ENCODE data around the gene CD83.

The CD83 gene

DNA sequence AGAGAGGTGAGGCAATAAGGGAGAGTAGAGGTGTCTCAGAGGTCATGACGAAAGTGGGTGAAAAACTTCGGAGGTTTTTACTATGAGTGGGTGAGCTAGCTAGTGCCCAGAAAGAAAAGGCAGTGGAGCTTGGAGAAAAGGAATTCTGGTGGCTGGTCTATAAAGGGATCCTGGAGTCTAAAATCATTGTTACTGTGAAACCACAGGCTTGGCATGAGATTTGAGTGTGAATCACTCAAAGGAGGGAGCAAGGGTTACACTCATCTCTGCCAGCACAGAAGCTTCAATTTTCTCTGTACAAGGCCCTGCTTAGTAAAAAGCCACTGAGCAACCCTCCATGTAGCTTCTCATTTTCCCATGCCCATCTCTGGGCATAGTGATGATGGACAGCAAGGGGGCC lies 47.5 kb downstream of the CD83 start:
- Histone ChIP-seq H3K27ac (ENCODE audit: low read length) (no peak overlapping the region), H3K9me2 (replicated peaks; ENCODE audit: insufficient read depth, low read length) (no peaks in the 10 kb centered on the region), H3K36me3 (replicated peaks; ENCODE audit: insufficient read depth, low read length) (no peaks in the 10 kb centered on the region), H3K79me2 (ENCODE audit: low read length) (no peaks in the 10 kb centered on the region), H3K4me2 (ENCODE audit: low read depth, low read length) (no peak overlapping the region), H3K9me3 (replicated peaks; ENCODE audit: insufficient read depth, low read length) (no peaks in the 10 kb centered on the region), H3K4me3 (ENCODE audit: low read length) (no peak overlapping the region), H3F3A (ENCODE audit: insufficient read depth, low read length) (no peaks in the 10 kb centered on the region), H4K20me1 (ENCODE audit: insufficient read depth, low read length) (no peaks in the 10 kb centered on the region), H3K4me1 (ENCODE audit: low read length) (no peaks in the 10 kb centered on the region), H2AFZ (ENCODE audit: low read length) (no peak overlapping the region), H3K27me3 (replicated peaks; ENCODE audit: insufficient read depth, low read length) (no peaks in the 10 kb centered on the region), H3K9ac (ENCODE audit: low read length) (no peak overlapping the region)
- TF ChIP-seq EZH2 (optimal IDR thresholded peaks at IDR 0.05; ENCODE audit: low read depth, low read length) (no peak), EZH2phosphoT487 (IDR thresholded peaks at IDR 0.05; ENCODE audit: low read length) (no peak)
- TF ChIP-seq, protein P1, sequence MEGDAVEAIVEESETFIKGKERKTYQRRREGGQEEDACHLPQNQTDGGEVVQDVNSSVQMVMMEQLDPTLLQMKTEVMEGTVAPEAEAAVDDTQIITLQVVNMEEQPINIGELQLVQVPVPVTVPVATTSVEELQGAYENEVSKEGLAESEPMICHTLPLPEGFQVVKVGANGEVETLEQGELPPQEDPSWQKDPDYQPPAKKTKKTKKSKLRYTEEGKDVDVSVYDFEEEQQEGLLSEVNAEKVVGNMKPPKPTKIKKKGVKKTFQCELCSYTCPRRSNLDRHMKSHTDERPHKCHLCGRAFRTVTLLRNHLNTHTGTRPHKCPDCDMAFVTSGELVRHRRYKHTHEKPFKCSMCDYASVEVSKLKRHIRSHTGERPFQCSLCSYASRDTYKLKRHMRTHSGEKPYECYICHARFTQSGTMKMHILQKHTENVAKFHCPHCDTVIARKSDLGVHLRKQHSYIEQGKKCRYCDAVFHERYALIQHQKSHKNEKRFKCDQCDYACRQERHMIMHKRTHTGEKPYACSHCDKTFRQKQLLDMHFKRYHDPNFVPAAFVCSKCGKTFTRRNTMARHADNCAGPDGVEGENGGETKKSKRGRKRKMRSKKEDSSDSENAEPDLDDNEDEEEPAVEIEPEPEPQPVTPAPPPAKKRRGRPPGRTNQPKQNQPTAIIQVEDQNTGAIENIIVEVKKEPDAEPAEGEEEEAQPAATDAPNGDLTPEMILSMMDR (IDR thresholded peaks at IDR 0.05; ENCODE audit: low read length), result no peak
- no peak for DNase-seq

DNA sequence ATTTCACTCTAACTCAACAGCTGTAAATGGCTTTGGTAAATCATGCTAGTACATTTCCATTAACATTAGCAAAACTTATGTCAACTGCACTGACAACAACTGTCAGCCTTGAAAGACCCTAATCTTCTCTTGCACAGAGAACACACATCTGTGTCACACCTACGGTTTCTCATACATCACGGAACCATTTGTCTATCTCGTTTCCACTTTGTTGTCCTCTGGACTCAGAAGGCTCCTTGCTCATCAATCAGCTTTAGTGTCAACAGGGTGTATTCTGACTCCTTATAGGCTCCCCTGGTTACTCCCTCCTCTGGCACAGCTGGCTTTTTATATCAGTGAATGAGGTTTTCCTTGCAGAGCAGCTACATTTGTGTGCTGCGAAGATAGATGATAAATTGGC lies 49.3 kb downstream of the CD83 start:
- H3K4me2 ChIP-seq (ENCODE audit: low read depth, low read length), result no peak overlapping the region
- H4K20me1 ChIP-seq (ENCODE audit: insufficient read depth, low read length), result no peaks in the 10 kb centered on the region
- no peak overlapping the region for H3K9ac ChIP-seq (ENCODE audit: low read length)
- no peak for DNase-seq
- TF ChIP-seq, protein P1 (IDR thresholded peaks at IDR 0.05; ENCODE audit: low read length), result no peak
- TF ChIP-seq EZH2 (optimal IDR thresholded peaks at IDR 0.05; ENCODE audit: low read depth, low read length) (no peak), EZH2phosphoT487 (IDR thresholded peaks at IDR 0.05; ENCODE audit: low read length) (no peak)
- H3F3A ChIP-seq (ENCODE audit: insufficient read depth, low read length), result no peaks in the 10 kb centered on the region
- no peaks in the 10 kb centered on the region for H3K79me2 ChIP-seq (ENCODE audit: low read length)
- H2AFZ ChIP-seq (ENCODE audit: low read length), result no peak overlapping the region
- H3K27ac ChIP-seq (ENCODE audit: low read length), result no peak overlapping the region
- H3K36me3 ChIP-seq (replicated peaks; ENCODE audit: insufficient read depth, low read length), result no peaks in the 10 kb centered on the region
- no peak overlapping the region for H3K4me3 ChIP-seq (ENCODE audit: low read length)
- no peaks in the 10 kb centered on the region for H3K4me1 ChIP-seq (ENCODE audit: low read length)
- no peaks in the 10 kb centered on the region for H3K27me3 ChIP-seq (replicated peaks; ENCODE audit: insufficient read depth, low read length)
- H3K9me3 ChIP-seq (replicated peaks; ENCODE audit: insufficient read depth, low read length), result no peaks in the 10 kb centered on the region
- H3K9me2 ChIP-seq (replicated peaks; ENCODE audit: insufficient read depth, low read length), result no peaks in the 10 kb centered on the region

DNA sequence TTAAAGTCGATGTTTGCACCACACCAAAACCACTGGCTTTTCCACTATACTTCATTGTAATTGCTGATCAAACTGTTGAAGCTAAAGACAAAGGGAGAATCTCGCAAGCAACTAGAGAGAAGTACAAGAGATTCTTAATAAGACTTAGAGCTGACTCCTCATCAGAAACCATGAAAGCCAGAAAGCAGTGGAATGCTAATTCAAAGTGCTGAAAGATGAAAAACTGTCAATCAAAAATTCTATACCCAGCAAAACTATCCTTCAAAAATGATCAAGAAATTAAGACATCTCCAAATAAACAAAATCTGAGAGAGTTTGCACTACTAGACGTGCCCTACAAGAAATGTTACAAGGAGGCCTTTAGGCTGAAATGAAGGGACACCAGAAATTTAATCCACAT lies 52.6 kb downstream of the CD83 start:
- Histone ChIP-seq H3K36me3 (replicated peaks; ENCODE audit: insufficient read depth, low read length) (no peaks in the 10 kb centered on the region), H3K9ac (ENCODE audit: low read length) (no peak overlapping the region), H3K4me1 (ENCODE audit: low read length) (no peaks in the 10 kb centered on the region), H3K4me3 (ENCODE audit: low read length) (no peak overlapping the region), H3K79me2 (ENCODE audit: low read length) (no peaks in the 10 kb centered on the region), H3K9me2 (replicated peaks; ENCODE audit: insufficient read depth, low read length) (no peaks in the 10 kb centered on the region), H3K4me2 (ENCODE audit: low read depth, low read length) (no peak overlapping the region), H3K9me3 (replicated peaks; ENCODE audit: insufficient read depth, low read length) (no peaks in the 10 kb centered on the region), H2AFZ (ENCODE audit: low read length) (no peak overlapping the region), H3K27me3 (replicated peaks; ENCODE audit: insufficient read depth, low read length) (no peaks in the 10 kb centered on the region), H3F3A (ENCODE audit: insufficient read depth, low read length) (no peaks in the 10 kb centered on the region), H4K20me1 (ENCODE audit: insufficient read depth, low read length) (no peaks in the 10 kb centered on the region), H3K27ac (ENCODE audit: low read length) (no peak overlapping the region)
- no peak for DNase-seq
- TF ChIP-seq EZH2 (optimal IDR thresholded peaks at IDR 0.05; ENCODE audit: low read depth, low read length) (no peak), EZH2phosphoT487 (IDR thresholded peaks at IDR 0.05; ENCODE audit: low read length) (no peak)
- TF ChIP-seq, protein P1 (IDR thresholded peaks at IDR 0.05; ENCODE audit: low read length), result no peak

Data from MM.1S (cell line).